K562 (cell line): Measurements from ENCODE around the gene CDK5RAP3. TPM values are rescaled to one million over a fixed set of nuclear protein-coding genes. Genes with fewer than 3 reads are reported as not detected.
A peak's percentile ranks its signal among the peaks of the same experiment; 100 is the strongest.

Source experiments
- ATAC-seq: fragments of 200-7000 bp; cut with Tn5 transposase; 3 replicates; pipeline ENCODE4 v1.9.1; 2020; ENCODE audit warnings: moderate library complexity
- BruUV-seq: library from RNA; stranded (reverse); fragments of 400-500 nt; replicated peaks from 2 replicates; lab custom pipeline; 2021; lab: Mats Ljungman, UMichigan
- CTCF ChIA-PET: fragments of 300-600 bp; formaldehyde crosslinking; extraction: SDS; loops from one replicate; lab custom pipeline; 2021; ENCODE audit warnings: low intra/inter-chr PET ratio; lab: Yijun Ruan, JAX
- POLR2A ChIA-PET: fragments of 300-600, 350-650 bp; sonication (Branson Sonifier 250); formaldehyde crosslinking; extraction: SDS; loops from one replicate; lab custom pipeline; 2021; ENCODE audit warnings: antibody characterized with exemption, inconsistent platforms; lab: Yijun Ruan, JAX
- DNase-seq, 4 experiments: peaks; one replicate each; pipeline versions ENCODE4 v3.0.0 to v3.0.0-alpha.2; 2011 to 2018; ENCODE audit warnings: low spot score in 3 of 4, mixed read lengths in 3 of 4; ENCODE audit errors: extremely low read depth in 1 of 4
- FAIRE-seq: peaks from 2 replicates; lab custom pipeline; 2011; peaks lifted over from hg19 to GRCh38; lab: Jason Lieb, UNC
- H2AFZ ChIP-seq: 2 replicates; pipeline ENCODE4 v1.6.0; 2011; ENCODE audit warnings: low read depth, low read length, control low read depth, inconsistent platforms
- H3K27ac ChIP-seq: fragments of 200-600 bp; 3 replicates; pipeline ENCODE4 v1.8.0; 2011; ENCODE audit warnings: low read depth, mild to moderate bottlenecking, control low read depth, inconsistent platforms, low read length, moderate library complexity, mixed read lengths; ENCODE audit errors: extremely low read depth
- H3K27me3 ChIP-seq, 2 experiments: fragments of 300-600 bp in 1 of 2; 2 replicates in 1 of 2; 3 replicates in 1 of 2; pipeline versions ENCODE4 v1.6.0 to v1.8.0; 2011; ENCODE audit warnings: inconsistent platforms in 2 of 2, low read length in 2 of 2, mild to moderate bottlenecking in 1 of 2, mixed read lengths in 1 of 2, moderate library complexity in 1 of 2; ENCODE audit not compliant: control insufficient read depth in 2 of 2, insufficient read depth in 2 of 2
- H3K36me3 ChIP-seq: fragments of 300-600 bp; 3 replicates; pipeline ENCODE4 v1.8.0; 2011; ENCODE audit warnings: mild to moderate bottlenecking, low read length, inconsistent platforms; ENCODE audit not compliant: control insufficient read depth, insufficient read depth
- H3K4me1 ChIP-seq, 2 experiments: fragments of 200-600 bp in 1 of 2; replicated peaks in 1 of 2; 2 replicates in 1 of 2; 3 replicates in 1 of 2; pipeline versions ENCODE4 v1.5.1 to v1.8.0; 2011; ENCODE audit warnings: inconsistent platforms in 2 of 2, low read length in 2 of 2, mild to moderate bottlenecking in 1 of 2, mixed read lengths in 1 of 2, moderate library complexity in 1 of 2; ENCODE audit not compliant: control insufficient read depth in 2 of 2, insufficient read depth in 2 of 2
- H3K4me2 ChIP-seq: 2 replicates; pipeline ENCODE4 v1.6.1; 2011; ENCODE audit warnings: low read length, control low read depth, inconsistent platforms, mixed read lengths; ENCODE audit not compliant: insufficient read depth
- H3K4me3 ChIP-seq: fragments of 200-600 bp; sonication (generic), shearing (Covaris generic); 2 replicates; pipeline ENCODE4 v1.5.1; 2016; ENCODE audit warnings: control low read depth, inconsistent platforms
- H3K79me2 ChIP-seq: fragments of 200-600 bp; 3 replicates; pipeline ENCODE4 v1.8.0; 2011; ENCODE audit warnings: low read length, inconsistent platforms; ENCODE audit not compliant: control insufficient read depth, insufficient read depth
- H3K9ac ChIP-seq, 2 experiments: 2 replicates each; pipeline versions ENCODE4 v1.6.0 to v1.6.1; 2011; ENCODE audit warnings: low read depth in 2 of 2, low read length in 2 of 2, control low read depth in 1 of 2, inconsistent platforms in 1 of 2, mild to moderate bottlenecking in 1 of 2, mixed read lengths in 1 of 2; ENCODE audit not compliant: insufficient read depth in 1 of 2
- H3K9me1 ChIP-seq: one replicate; pipeline ENCODE4 v1.6.0; 2011; ENCODE audit warnings: inconsistent platforms, mild to moderate bottlenecking, low read length, moderate library complexity; ENCODE audit not compliant: control insufficient read depth, insufficient read depth
- H3K9me3 ChIP-seq: replicated peaks from 2 replicates; pipeline ENCODE4 v1.5.1; 2011; ENCODE audit warnings: low read depth, low read length, inconsistent platforms; ENCODE audit not compliant: control insufficient read depth, insufficient read depth
- H4K20me1 ChIP-seq: replicated peaks from 2 replicates; pipeline ENCODE4 v1.6.1; 2011; ENCODE audit warnings: low read length, inconsistent platforms, mixed read lengths; ENCODE audit not compliant: control insufficient read depth, insufficient read depth
- POLR2G ChIP-seq: fragments of 200-400 bp; formaldehyde crosslinking; IDR thresholded peaks from 2 replicates; pipeline ENCODE4 v1.6.1; 2017; ENCODE audit warnings: low read depth, mild to moderate bottlenecking, antibody characterized with exemption, low read length, moderate library complexity
- RBM25 ChIP-seq: fragments of 200-400 bp; formaldehyde crosslinking; IDR thresholded peaks from 2 replicates; pipeline ENCODE4 v1.6.1; 2018; ENCODE audit warnings: low read length, low read depth, moderate library complexity; ENCODE audit not compliant: severe bottlenecking
- SIN3A ChIP-seq, 2 experiments: fragments of 150-350 bp in 1 of 2; IDR thresholded peaks; 2 replicates each; pipeline ENCODE4 v1.6.1; 2011 to 2016; ENCODE audit warnings: borderline replicate concordance in 2 of 2, low read depth in 2 of 2, low read length in 2 of 2, mild to moderate bottlenecking in 2 of 2, moderate library complexity in 2 of 2; ENCODE audit not compliant: control insufficient read depth in 1 of 2
- STAG1 ChIP-seq: sonication (generic); formaldehyde crosslinking; IDR thresholded peaks from 2 replicates; pipeline ENCODE4 v1.5.0; 2020; ENCODE audit warnings: missing genetic modification reagents, borderline replicate concordance
- TFAP4 ChIP-seq: sonication (generic); formaldehyde crosslinking; IDR thresholded peaks from 2 replicates; pipeline ENCODE4 v1.8.0; 2022; ENCODE audit warnings: missing genetic modification reagents, mild to moderate bottlenecking, moderate library complexity, borderline replicate concordance
- ZKSCAN8 ChIP-seq: fragments of 200-800 bp; sonication (Bioruptor generic); IDR thresholded peaks from 2 replicates; pipeline ENCODE4 v1.6.1; 2016; ENCODE audit warnings: missing genetic modification characterization, missing compliant biosample characterization
- ZNF592 ChIP-seq: fragments of 450-650 bp; IDR thresholded peaks from 2 replicates; pipeline ENCODE4 v1.6.1; 2017; ENCODE audit warnings: antibody characterized with exemption, mild to moderate bottlenecking
- WGBS: fragments of 100-300 bp; shearing (Covaris generic); methylation state at CpG from one replicate; pipeline ENCODE4 v1.1.6; 2016; ENCODE audit warnings: low coverage, mixed read lengths; ENCODE audit not compliant: insufficient coverage; ENCODE audit errors: missing lambda C conversion rate; 5-methylcytosine and 5-hydroxymethylcytosine counted together
- in situ Hi-C: fragments of 300-500 bp; cut with MboI; formaldehyde crosslinking; loops from 4 replicates; pipeline ENCODE4 v1.15.0; 2018; ENCODE audit warnings: inconsistent platforms, mixed read lengths
- intact Hi-C: fragments of 100-400 bp; cut with micrococcal nuclease; formaldehyde crosslinking; loops from 2 replicates; pipeline ENCODE4 v1.14.2; 2022
- polyA plus RNA-seq, 8 experiments: library from polyadenylated mRNA; depleted of rRNA in 4 of 8; stranded (reverse) in 5 of 8; unstranded in 3 of 8; fragments of >200 nt; fragmentation: Nextera tagmentation in 2 of 8; fragmentation: Illumina TruSeq in 1 of 8; extraction: Ambion mirVana in 2 of 8; extraction: Trizol in 1 of 8; gene quantifications; 2 replicates each; pipeline versions ENCODE4 v1.2.1 to v1.2.3, GENCODE V29; 2011 to 2014; ENCODE audit warnings: inconsistent platforms in 1 of 8, missing spikeins in 1 of 8
- total RNA-seq, 7 experiments: library from RNA; depleted of rRNA in 6 of 7; stranded (reverse); fragments of >200 nt in 6 of 7; fragmentation: Illumina TruSeq in 2 of 7; extraction: Trizol in 2 of 7; gene quantifications; 2 replicates each; pipeline versions ENCODE4 v1.2.1 to v1.2.3, GENCODE V29; 2011 to 2021; ENCODE audit warnings: low replicate concordance in 1 of 7

The CDK5RAP3 gene
- total and polyA plus RNA-seq, 9 of the 15 experiments (the other 6 are each of a cell fraction or from before 2014, with no cell fraction given), result 44.2 to 202 (median 91.5) TPM

- Histone ChIP-seq H2AFZ (no peak overlapping the region), H3K36me3 (peaks cover 52% of the 10 kb centered on the region; the same call in 2 of the 3 replicates), H3K4me2 (no peak overlapping the region), H3K4me3 (no peak overlapping the region), H4K20me1 (no peaks in the 10 kb centered on the region), H3K9me3 (no peaks in the 10 kb centered on the region), H3K79me2 (no peaks in the 10 kb centered on the region), H3K27me3 (no peaks in the 10 kb centered on the region), H3K9me1 (peaks cover 5% of the 10 kb centered on the region), H3K27ac (no peak overlapping the region), H3K9ac (peak overlapping the region in 1 of 2 experiments; percentile 78; a peak in 2 of 4 replicates), H3K4me1 (peaks cover 11 to 26% of the 10 kb centered on the region in 2 experiments; a peak in 4 of 5 replicates)
- DNase-seq (no peak), FAIRE-seq (no peak), ATAC-seq (no peak)
- intact Hi-C loops, result no loop called here
- in situ Hi-C loops, result no loop called here
- BruUV-seq, result no TSS peak
- 91% methylated on average over 20 of the region's 23 CpGs for WGBS
- TF ChIP-seq STAG1 (CRISPR knock-in tag) (no peak), POLR2G (0 out of 2 replicates have a peak, but pooled peaks have one; percentile 39)
- POLR2A ChIA-PET, result interaction anchor here (0.6 to 1.4 kb wide), 5 partner anchors 11 to 94 kb away, joined by 3 to 4 read pairs (median 3); partner anchors contain the start of genes LRRC46, MRPL10 and PNPO
- CTCF ChIA-PET, result no interaction called here
These were observed 45.9 kb upstream of the CDK5RAP3 start for GRCh38 chr17:47924785-47925677.

- Histone ChIP-seq H3K4me3 (no peak overlapping the region), H3K9ac (no peak overlapping the region), H3K79me2 (no peaks in the 10 kb centered on the region), H3K27ac (no peak overlapping the region), H3K4me2 (no peak overlapping the region), H3K27me3 (no peaks in the 10 kb centered on the region), H3K9me1 (peaks cover 5% of the 10 kb centered on the region), H4K20me1 (no peaks in the 10 kb centered on the region), H3K36me3 (peaks cover 57% of the 10 kb centered on the region; the same call in 2 of the 3 replicates), H2AFZ (no peak overlapping the region), H3K9me3 (no peaks in the 10 kb centered on the region), H3K4me1 (peaks cover 11 to 26% of the 10 kb centered on the region in 2 experiments; a peak in 4 of 5 replicates)
- POLR2A ChIA-PET, result interaction anchor here (1.4 kb wide), 1 partner anchor 21 kb away, joined by 3 read pairs; no protein-coding TSS in a partner anchor
- 56% methylated on average over 2 of the region's 3 CpGs for WGBS
- in situ Hi-C loops, result no loop called here
- no peak for DNase-seq
- intact Hi-C loops, result no loop called here
- ATAC-seq, result no peak
- FAIRE-seq, result no peak
- CTCF ChIA-PET, result no interaction called here
- BruUV-seq, result no TSS peak
- TF ChIP-seq RBM25 (no peak), ZNF592 (no peak), TFAP4 (CRISPR knock-in tag) (no peak), SIN3A (IDR thresholded peaks at IDR 0.05; ENCODE audit: borderline replicate concordance in 2 of 2, control insufficient read depth in 1 of 2, low read depth in 2 of 2, low read length in 2 of 2) (no peak), ZKSCAN8 (no peak)
These were observed 45.3 kb upstream of the CDK5RAP3 start for GRCh38 chr17:47925678-47925988.
